Tibial artery (tissue), 4 donors: ENCODE measurements around the gene WBP2NL.

Experiments
- DNase-seq, 2 donors: peaks; one replicate each; pipeline ENCODE4 v3.0.0-alpha.2; 2019
- H3K27ac ChIP-seq, 2 donors: fragments of 200-600 bp; sonication (generic) in 1 of 2; 1 replicate in 1 of 2; 2 replicates in 1 of 2; pipeline ENCODE4 v1.5.1; 2018 to 2019; ENCODE audit warnings: mild to moderate bottlenecking in 1 of 2
- H3K27me3 ChIP-seq, 2 donors: fragments of 200-600 bp; sonication (generic) in 1 of 2; one replicate each; pipeline versions ENCODE4 v1.5.1 to v1.6.0; 2016 to 2019
- H3K36me3 ChIP-seq, 3 donors: fragments of 200-600 bp; sonication (generic) in 2 of 3; one replicate each; pipeline ENCODE4 v1.5.1; 2016 to 2019; ENCODE audit warnings: mild to moderate bottlenecking in 2 of 3
- H3K4me1 ChIP-seq, 4 donors: fragments of 200-600 bp; sonication (generic) in 2 of 4; 1 replicate in 3 of 4; 2 replicates in 1 of 4; pipeline ENCODE4 v1.5.1; 2016 to 2019
- H3K4me3 ChIP-seq, 2 donors: fragments of 200-600 bp; sonication (generic) in 1 of 2; 1 replicate in 1 of 2; 2 replicates in 1 of 2; pipeline ENCODE4 v1.5.1; 2018 to 2019; ENCODE audit warnings: mild to moderate bottlenecking in 2 of 2
- H3K9me3 ChIP-seq, 3 donors: fragments of 200-600 bp; sonication (generic) in 1 of 3; one replicate each; pipeline ENCODE4 v1.5.1; 2016 to 2019
- intact Hi-C: fragments of 100-400 bp; cut with DNase I; formaldehyde crosslinking; loops from one replicate; pipeline ENCODE4 v1.15.0; 2023; ENCODE audit warnings: low total_unique reads
- TF ChIP-seq, protein P1 (sequence below), 2 experiments: fragments of 200-600 bp in 1 of 2; fragments of 450-650 bp in 1 of 2; IDR thresholded peaks; one replicate each; pipeline ENCODE4 v1.5.1; 2017 to 2019; ENCODE audit warnings: antibody characterized with exemption in 2 of 2, mild to moderate bottlenecking in 1 of 2, moderate library complexity in 1 of 2

Gene WBP2NL

DNA sequence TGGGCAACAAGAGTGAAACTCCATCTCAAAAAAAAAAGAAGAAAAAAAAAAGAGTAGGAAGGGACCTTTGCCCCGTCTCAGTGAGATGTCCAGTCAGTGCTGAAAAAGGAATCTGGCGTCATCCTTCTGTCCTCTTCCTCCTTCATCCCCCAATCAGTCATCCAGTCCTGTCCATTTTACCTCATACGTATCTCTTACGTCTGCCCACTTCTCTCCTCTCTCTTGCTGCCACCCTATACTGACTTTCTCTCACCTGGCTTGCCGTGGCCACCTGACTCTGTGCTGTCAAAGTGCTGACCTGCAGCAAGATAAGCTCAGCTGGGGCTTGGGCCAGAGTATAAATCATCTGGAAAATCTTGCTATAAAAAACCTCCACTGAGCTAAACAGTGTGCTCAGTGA is 15.7 kb upstream of the WBP2NL start:
- Histone ChIP-seq H3K9me3 (no peaks in the 10 kb centered on the region), H3K27ac (no peak overlapping the region), H3K27me3 (peaks cover 0 to 20% of the 10 kb centered on the region in 2 donors), H3K4me3 (no peak overlapping the region), H3K36me3 (no peaks in the 10 kb centered on the region), H3K4me1 (no peaks in the 10 kb centered on the region)
- intact Hi-C loops = no loop called here
- DNase-seq = no peak
- TF ChIP-seq, protein P1, sequence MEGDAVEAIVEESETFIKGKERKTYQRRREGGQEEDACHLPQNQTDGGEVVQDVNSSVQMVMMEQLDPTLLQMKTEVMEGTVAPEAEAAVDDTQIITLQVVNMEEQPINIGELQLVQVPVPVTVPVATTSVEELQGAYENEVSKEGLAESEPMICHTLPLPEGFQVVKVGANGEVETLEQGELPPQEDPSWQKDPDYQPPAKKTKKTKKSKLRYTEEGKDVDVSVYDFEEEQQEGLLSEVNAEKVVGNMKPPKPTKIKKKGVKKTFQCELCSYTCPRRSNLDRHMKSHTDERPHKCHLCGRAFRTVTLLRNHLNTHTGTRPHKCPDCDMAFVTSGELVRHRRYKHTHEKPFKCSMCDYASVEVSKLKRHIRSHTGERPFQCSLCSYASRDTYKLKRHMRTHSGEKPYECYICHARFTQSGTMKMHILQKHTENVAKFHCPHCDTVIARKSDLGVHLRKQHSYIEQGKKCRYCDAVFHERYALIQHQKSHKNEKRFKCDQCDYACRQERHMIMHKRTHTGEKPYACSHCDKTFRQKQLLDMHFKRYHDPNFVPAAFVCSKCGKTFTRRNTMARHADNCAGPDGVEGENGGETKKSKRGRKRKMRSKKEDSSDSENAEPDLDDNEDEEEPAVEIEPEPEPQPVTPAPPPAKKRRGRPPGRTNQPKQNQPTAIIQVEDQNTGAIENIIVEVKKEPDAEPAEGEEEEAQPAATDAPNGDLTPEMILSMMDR (IDR thresholded peaks at IDR 0.05) = no peak

DNA sequence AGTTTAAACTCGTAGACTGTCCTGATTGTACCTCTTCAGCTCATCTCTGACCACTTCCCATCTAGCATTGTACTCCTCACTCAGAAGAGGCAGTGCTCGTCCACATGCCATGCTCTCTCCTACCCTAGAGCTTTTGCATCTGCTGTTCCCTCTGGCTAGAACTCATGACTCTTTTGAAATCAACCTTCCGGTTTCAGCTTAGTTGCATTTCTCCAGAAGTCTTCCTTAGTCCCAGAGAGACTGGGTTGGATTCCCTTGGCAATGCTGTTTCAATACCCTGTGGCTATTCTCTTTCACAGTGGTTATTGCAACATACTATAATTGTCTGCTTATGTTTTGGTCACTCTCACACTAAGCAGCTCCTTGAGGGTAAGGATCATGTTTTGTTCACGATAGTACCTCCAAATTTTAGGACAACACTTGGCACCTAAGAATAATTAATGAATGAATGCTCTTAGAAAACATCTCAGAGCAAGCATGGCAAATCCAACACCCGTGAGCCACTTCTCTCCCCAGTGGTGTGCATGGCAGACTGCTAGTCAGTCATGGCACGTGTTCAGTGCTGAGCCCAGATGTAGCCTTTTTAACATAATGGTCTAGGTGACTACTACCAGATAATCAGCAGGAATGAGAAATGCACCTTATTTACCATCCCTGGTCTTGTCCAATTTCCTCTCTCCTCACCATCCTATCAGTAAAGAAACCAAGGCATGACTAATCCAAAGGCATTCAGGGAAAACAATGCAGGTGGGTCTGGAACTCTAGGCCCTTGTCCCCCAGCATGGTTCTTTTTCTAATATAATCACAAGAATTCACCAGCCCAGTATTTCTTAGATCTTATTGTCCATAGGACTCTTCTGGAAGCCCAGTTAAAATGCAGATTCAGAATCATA is 14.8 kb upstream of the WBP2NL start:
- Histone ChIP-seq H3K4me1 (no peaks in the 10 kb centered on the region), H3K36me3 (no peaks in the 10 kb centered on the region), H3K4me3 (no peak overlapping the region), H3K27me3 (peaks cover 0 to 17% of the 10 kb centered on the region in 2 donors), H3K27ac (no peak overlapping the region), H3K9me3 (no peaks in the 10 kb centered on the region)
- TF ChIP-seq, protein P1 (IDR thresholded peaks at IDR 0.05) = no peak
- no peak for DNase-seq
- intact Hi-C loops = no loop called here

DNA sequence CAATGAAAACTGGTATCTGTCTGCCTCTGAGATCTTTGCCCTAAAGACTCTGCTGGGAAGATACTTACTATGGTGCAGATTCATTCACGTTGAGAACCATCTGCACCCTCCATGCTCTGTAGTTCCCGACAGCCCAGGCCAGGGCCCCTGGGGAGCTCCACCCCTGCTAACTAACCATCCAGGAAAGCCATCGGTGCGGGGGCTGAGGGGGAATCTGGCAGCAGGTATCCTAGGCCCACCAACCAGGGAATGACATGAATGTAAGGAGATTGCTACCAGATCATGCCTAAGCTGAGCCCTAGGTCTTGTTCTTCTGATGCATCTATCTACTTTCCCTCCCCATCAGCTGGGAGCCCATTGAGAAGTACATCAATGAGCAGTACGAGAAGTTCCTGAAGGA is 11.3 kb upstream of the WBP2NL start:
- Histone ChIP-seq H3K36me3 (no peaks in the 10 kb centered on the region), H3K9me3 (no peaks in the 10 kb centered on the region), H3K4me3 (no peak overlapping the region), H3K4me1 (no peaks in the 10 kb centered on the region), H3K27ac (no peak overlapping the region), H3K27me3 (peaks cover 0 to 8% of the 10 kb centered on the region in 2 donors)
- intact Hi-C loops = no loop called here
- TF ChIP-seq, protein P1 (IDR thresholded peaks at IDR 0.05) = no peak
- DNase-seq = peak in 1 of 2 donors; percentile 15

DNA sequence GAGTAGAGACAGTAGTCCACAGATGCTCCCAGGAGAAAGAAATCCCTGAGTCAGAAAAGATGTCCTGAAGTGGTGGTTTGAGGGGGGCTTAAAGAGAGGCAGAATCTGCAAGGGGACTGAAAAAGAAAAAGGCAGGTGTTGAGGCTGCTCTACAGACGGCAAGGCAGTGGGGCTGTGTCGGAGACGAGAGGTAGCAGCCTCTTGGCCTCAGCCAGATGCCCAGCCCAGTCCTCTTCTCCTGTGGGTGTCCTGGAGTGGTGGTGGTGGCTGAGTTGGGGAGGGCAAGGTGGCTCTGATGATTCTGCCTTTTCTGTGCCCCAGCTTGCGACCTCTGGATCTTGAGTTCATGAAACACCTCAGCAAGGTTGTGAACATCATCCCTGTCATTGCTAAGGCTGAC is 9.3 kb upstream of the WBP2NL start:
- Histone ChIP-seq H3K27ac (no peak overlapping the region), H3K9me3 (no peaks in the 10 kb centered on the region), H3K4me3 (no peak overlapping the region), H3K36me3 (no peaks in the 10 kb centered on the region), H3K4me1 (no peaks in the 10 kb centered on the region), H3K27me3 (peaks cover 0 to 8% of the 10 kb centered on the region in 2 donors)
- DNase-seq = peak in 1 of 2 donors; percentile 21
- intact Hi-C loops = no loop called here
- TF ChIP-seq, protein P1 (IDR thresholded peaks at IDR 0.05) = no peak

DNA sequence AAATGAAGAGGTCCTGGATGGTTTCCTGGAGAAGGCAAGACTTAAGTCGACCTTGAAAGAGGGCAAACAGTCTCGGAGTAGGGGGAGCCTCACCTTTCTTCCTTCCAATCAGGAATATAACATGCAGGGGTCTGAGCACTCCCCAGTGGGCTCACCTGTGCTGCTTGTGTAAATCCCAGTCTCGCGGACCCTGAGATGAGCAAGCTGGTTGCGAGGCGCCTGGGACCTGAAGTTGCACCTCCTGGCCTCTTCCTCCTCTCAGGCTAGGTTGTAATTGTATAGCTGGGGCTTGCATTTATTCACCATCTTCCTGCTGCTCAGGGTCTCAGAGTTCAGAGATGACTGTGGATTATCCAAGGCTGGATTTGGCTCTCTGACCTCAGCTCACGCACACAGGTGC is 7.5 kb upstream of the WBP2NL start:
- no peaks in the 10 kb centered on the region for H3K9me3 ChIP-seq

More for the DNA sequence above, 7.5 kb upstream of the WBP2NL start:
- no peaks in the 10 kb centered on the region for H3K4me1 ChIP-seq
- H3K27me3 ChIP-seq = peaks cover 0 to 8% of the 10 kb centered on the region in 2 donors
- no peak overlapping the region for H3K27ac ChIP-seq
- no peaks in the 10 kb centered on the region for H3K36me3 ChIP-seq
- peak in 1 of 2 donors; percentile 31 for DNase-seq
- no peak overlapping the region for H3K4me3 ChIP-seq
- intact Hi-C loops = no loop called here
- TF ChIP-seq, protein P1 (IDR thresholded peaks at IDR 0.05) = no peak
